ENCODE data around the gene NR4A3.

Gene NR4A3

GRCh38 chr9:99870126-99870525, 48.4 kb downstream of the NR4A3 start:
- no peak for TF ChIP-seq CTCF (IDR thresholded peaks at IDR 0.05)
- H3K27ac Mint-ChIP-seq, result no peak overlapping the region
- no peak for DNase-seq
- H3K4me1 Mint-ChIP-seq, result peaks cover 19% of the 10 kb centered on the region
- no peak overlapping the region for H3K4me3 Mint-ChIP-seq
- no peaks in the 10 kb centered on the region for H3K9me3 Mint-ChIP-seq
- peaks cover 7% of the 10 kb centered on the region for H3K27me3 Mint-ChIP-seq (ENCODE audit: low read depth, poor library complexity)
- H3K36me3 Mint-ChIP-seq (ENCODE audit: low read depth), result no peaks in the 10 kb centered on the region

- H3K27ac Mint-ChIP-seq, result no peak overlapping the region
- H3K36me3 Mint-ChIP-seq (ENCODE audit: low read depth), result no peaks in the 10 kb centered on the region
- TF ChIP-seq CTCF (IDR thresholded peaks at IDR 0.05), result no peak
- H3K27me3 Mint-ChIP-seq (ENCODE audit: low read depth, poor library complexity), result peaks cover 16% of the 10 kb centered on the region
- no peak for DNase-seq
- H3K4me1 Mint-ChIP-seq, result peaks cover 19% of the 10 kb centered on the region
- H3K4me3 Mint-ChIP-seq, result no peak overlapping the region
- H3K9me3 Mint-ChIP-seq, result no peaks in the 10 kb centered on the region
Observed at GRCh38 chr9:99873531-99873930, 51.8 kb downstream of the NR4A3 start.

GRCh38 chr9:99873943-99874584, 52.4 kb downstream of the NR4A3 start:
- DNase-seq, result no peak
- no peak overlapping the region for H3K4me3 Mint-ChIP-seq
- no peaks in the 10 kb centered on the region for H3K9me3 Mint-ChIP-seq

GRCh38 chr9:99876190-99876589, 54.5 kb downstream of the NR4A3 start:
- Mint-ChIP-seq H3K27ac (no peak overlapping the region), H3K4me3 (no peak overlapping the region), H3K27me3 (ENCODE audit: low read depth, poor library complexity) (peaks cover 16% of the 10 kb centered on the region), H3K4me1 (no peaks in the 10 kb centered on the region), H3K36me3 (ENCODE audit: low read depth) (no peaks in the 10 kb centered on the region), H3K9me3 (peaks cover 6% of the 10 kb centered on the region)
- no peak for TF ChIP-seq CTCF (IDR thresholded peaks at IDR 0.05)
- DNase-seq, result no peak

More at GRCh38 chr9:99873943-99874584, 52.4 kb downstream of the NR4A3 start:
- Mint-ChIP-seq H3K4me1 (peaks cover 13% of the 10 kb centered on the region), H3K36me3 (ENCODE audit: low read depth) (no peaks in the 10 kb centered on the region), H3K27ac (no peak overlapping the region), H3K27me3 (ENCODE audit: low read depth, poor library complexity) (peaks cover 16% of the 10 kb centered on the region)
- TF ChIP-seq CTCF (IDR thresholded peaks at IDR 0.05), result no peak

GRCh38 chr9:99878651-99879050, 57.0 kb downstream of the NR4A3 start:
- DNase-seq, result no peak
- Mint-ChIP-seq H3K9me3 (peaks cover 6% of the 10 kb centered on the region), H3K27me3 (ENCODE audit: low read depth, poor library complexity) (peaks cover 15% of the 10 kb centered on the region), H3K4me1 (no peaks in the 10 kb centered on the region), H3K4me3 (no peak overlapping the region), H3K36me3 (ENCODE audit: low read depth) (no peaks in the 10 kb centered on the region), H3K27ac (no peak overlapping the region)
- TF ChIP-seq CTCF (IDR thresholded peaks at IDR 0.05), result no peak

- H3K36me3 Mint-ChIP-seq (ENCODE audit: low read depth), result no peaks in the 10 kb centered on the region
- no peak for TF ChIP-seq CTCF (IDR thresholded peaks at IDR 0.05)
- peaks cover 5% of the 10 kb centered on the region for H3K27me3 Mint-ChIP-seq (ENCODE audit: low read depth, poor library complexity)
- H3K4me3 Mint-ChIP-seq, result no peak overlapping the region
- no peak for DNase-seq
- H3K9me3 Mint-ChIP-seq, result peaks cover 6% of the 10 kb centered on the region
- H3K4me1 Mint-ChIP-seq, result no peaks in the 10 kb centered on the region
- no peak overlapping the region for H3K27ac Mint-ChIP-seq
Observed at GRCh38 chr9:99881769-99882168, 60.1 kb downstream of the NR4A3 start.

Measured in nephron progenitor cell (in vitro differentiated cells).